Retina (tissue), 1 donor: ENCODE data around the gene LGALS9.
"Not testable (repeated sequence)": the region's sequence is repeated elsewhere in the genome, so short reads cannot be mapped to it uniquely, and the experiment has no call there.

ENCODE experiments used
- DNase-seq: peaks from one replicate; pipeline ENCODE4 v3.0.0-alpha.2; 2016

LGALS9 gene

GRCh38 chr17:27655525-27656111 lies 24.6 kb downstream of the LGALS9 start:
- DNase-seq: not testable (repeated sequence)

DNA sequence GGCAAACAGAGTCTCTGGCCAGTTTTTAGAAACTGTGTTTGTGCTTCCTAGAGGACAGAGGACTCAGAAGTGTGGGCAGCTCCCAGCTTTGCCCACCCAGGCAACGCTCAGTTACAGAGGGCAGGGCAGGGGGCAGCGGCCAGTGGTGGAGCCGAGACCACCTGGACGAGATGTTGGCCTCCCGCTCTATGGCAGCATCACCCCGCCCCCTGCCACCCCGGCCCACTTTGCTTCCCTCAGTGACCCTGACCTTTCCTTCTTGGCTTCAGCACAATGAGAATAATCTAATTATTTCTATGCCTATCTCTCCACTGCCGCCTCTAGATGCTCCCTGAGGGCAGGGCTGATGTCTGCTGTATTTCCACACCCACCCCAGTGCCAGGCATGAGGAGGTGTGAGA lies 25.6 kb downstream of the LGALS9 start:
- DNase-seq: not testable (repeated sequence)

DNA sequence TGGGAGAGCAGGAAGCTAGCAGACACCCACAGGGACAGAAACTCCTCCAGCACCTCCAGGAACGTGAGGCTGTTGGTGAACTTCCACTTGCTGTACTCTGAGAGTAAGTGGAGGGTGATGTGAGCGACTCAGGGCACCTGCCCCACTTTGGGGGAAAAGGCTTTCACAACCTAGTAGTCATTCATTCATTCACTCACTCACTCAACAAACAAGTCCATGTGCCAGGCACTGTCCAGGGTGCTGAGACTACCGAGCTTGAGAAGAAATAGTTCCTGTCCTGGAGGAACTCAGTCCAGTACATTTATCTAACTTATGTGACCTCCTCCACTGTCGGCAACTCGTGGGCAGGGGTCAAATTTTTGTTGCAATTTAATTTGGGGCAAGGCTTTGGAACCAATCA lies 26.6 kb downstream of the LGALS9 start:
- no peak for DNase-seq

DNA sequence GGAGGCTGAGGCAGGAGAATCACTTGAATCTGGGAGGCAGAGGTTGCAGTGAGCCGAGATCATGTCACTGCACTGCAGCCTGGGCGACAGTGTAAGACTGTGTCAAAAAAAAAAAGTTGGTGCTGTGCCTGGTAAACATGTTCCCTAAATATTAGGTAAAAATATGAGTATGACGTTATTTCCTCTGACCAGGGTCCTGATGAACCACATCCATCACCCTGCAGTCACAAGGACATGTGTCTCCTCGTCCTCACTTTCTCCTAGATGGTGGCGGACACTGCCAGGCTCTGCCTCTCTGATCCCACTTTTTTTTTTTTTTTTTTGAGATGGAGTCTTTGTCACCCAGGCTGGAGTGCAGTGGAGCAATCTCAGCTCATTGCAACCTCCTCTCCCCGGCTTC lies 28.7 kb downstream of the LGALS9 start:
- DNase-seq: no peak

DNA sequence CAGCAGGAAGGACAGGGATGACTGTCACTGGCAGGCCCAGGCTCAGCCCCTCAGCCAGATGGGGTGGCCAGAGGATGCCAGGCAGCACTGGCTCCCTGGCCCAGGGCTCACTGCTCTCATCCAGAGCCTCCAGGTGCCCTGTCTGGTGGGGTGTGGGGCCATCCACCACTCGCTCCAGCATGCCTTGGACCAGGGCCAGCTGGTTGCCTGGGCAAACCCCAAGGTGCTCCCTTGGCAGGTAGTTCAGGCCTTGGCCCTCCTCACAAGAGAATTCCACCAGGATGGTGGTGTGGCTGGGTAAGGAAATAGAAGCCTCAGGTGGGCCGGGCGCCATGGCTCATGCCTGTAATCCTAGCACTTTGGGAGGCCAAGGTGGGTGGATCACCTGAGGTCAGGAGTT lies 29.4 kb downstream of the LGALS9 start:
- no peak for DNase-seq

DNA sequence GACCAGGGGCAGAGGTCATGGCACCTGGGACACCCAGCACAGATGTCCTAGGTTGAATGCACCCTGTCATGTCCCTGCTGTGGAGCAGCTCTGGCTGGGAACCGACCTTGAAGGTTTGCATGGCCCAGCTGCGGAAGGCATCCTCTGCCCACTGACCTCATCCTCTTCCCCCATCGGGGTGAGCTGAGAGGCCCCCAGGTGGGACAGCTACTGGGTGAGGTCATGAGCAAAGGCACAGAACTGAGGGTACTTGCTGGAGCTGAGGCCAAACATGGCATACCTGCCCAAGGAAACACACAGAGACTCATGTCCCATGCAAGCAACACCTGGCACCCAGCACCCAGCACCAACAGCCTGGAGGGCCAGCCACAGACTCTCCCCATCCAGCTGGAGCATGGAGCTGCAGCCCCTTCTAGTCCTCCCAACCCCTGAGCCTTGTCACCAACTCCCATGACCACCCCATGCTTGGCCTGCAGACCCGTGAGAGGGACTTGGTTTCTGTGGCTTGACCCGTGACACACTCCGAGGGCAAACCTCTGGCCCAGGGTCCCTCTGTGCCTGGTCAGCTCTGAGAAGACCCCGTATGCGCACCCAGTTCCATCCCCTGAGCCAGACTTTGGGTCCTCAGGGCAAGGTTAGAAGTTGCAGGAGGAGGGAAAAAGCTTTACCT lies 33.1 kb downstream of the LGALS9 start:
- no peak for DNase-seq

DNA sequence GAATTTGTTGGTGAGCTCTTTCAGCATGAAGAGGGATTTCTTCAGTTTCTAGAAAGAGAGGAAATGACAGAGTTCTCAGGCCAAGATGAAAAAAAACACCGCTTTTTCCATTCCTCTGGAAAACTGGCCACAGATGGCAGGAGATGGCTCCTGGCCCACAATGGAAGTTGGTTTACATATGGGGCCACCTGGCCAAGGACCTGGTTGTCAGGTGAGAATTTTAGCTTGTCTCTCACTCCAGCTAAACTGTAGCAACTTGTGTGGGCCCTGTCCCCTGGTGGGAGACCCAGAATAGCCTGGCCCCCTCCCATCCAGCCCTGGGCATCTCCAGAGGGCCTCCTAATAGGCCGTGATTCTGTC lies 33.6 kb downstream of the LGALS9 start:
- DNase-seq: no peak

- DNase-seq: no peak
Measured at GRCh38 chr17:27665549-27665948, 34.6 kb downstream of the LGALS9 start.

GRCh38 chr17:27666270-27666669 lies 35.3 kb downstream of the LGALS9 start:
- DNase-seq: not testable (repeated sequence)

DNA sequence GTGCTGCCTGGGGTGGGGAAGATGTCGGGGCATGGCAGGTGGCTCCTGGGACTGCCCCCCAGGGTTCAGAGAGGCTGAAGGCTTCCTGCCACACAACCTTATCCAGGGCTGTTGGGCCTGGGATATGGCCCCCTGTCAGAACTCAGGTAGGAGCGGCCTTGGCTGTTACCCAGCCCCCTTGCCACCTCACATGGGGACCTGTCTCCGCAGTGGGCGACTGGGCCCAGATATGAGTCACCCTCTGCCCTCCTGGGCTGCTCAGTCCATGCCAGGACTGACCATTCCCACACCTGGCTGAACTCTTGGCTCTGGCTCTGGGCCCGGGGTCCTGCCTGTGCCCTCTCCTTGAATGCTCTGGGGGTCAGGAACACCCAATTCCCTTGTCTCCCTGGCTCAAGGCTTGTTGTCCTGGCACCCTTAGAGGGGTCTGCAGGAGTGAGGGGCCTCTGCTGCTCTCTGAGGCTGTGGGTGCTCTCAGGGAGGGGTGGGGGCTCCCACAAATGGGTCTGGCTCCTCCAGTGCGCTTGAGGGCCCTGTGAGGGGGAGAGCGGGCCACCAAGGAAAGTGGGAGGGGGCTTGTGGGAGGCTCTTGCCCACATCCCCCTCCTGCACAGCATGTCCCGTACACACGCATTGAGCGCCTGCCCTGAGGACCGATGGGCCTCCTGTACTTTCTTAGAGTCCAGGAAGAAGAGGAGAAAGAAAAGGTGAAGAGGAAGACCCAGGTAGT lies 36.0 kb downstream of the LGALS9 start:
- DNase-seq: no peak

DNA sequence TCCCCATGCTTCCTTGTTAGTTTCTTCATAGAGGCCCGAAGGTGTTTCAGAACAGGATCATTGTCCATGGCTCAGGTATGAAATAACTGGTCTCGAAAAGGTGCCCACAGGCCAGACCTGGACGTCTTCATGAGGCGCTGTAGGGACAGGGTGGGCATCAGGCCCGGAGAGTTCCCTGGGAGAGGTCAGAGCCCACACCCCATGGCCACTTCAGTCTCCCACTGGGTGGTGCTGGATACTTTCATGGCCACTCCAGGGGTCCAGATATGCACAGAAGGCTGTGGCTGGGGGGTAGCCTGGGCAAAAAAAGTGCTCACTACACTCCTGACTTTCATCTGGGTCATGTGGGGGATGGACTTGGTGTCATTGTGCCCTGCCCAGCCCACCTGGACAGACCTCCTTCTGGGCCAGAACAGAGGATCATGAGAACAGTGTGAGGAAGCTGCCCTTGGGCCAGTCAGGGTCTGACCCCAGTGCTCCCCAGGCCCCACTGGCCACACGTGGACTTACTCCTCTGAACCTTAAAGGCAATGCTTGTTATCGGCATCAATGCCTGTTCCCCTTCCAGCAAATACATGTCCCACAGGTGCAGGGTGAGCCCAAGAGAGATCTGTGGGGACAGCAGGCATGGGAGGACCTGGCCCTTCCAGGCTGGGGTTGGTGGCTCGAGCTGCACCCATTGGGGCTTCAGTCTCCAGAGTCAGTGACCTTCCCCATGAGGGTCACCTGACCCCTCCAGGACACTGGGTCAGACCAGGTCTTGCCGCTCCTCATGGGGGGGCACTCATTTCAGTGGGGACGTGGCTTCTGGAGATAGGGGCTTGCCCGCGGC lies 36.9 kb downstream of the LGALS9 start:
- DNase-seq: no peak

GRCh38 chr17:27668488-27668823 lies 37.5 kb downstream of the LGALS9 start:
- DNase-seq: no peak

GRCh38 chr17:27669136-27669535 lies 38.1 kb downstream of the LGALS9 start:
- DNase-seq: no peak

- no peak for DNase-seq
Measured at GRCh38 chr17:27669850-27670249, 38.9 kb downstream of the LGALS9 start.

- DNase-seq: no peak
Measured at GRCh38 chr17:27670791-27671590, 40.0 kb downstream of the LGALS9 start.

- DNase-seq: no peak
Measured at GRCh38 chr17:27671591-27671910, 40.6 kb downstream of the LGALS9 start.

- not testable (repeated sequence) for DNase-seq
Measured at GRCh38 chr17:27671977-27672480, 41.0 kb downstream of the LGALS9 start.

DNA sequence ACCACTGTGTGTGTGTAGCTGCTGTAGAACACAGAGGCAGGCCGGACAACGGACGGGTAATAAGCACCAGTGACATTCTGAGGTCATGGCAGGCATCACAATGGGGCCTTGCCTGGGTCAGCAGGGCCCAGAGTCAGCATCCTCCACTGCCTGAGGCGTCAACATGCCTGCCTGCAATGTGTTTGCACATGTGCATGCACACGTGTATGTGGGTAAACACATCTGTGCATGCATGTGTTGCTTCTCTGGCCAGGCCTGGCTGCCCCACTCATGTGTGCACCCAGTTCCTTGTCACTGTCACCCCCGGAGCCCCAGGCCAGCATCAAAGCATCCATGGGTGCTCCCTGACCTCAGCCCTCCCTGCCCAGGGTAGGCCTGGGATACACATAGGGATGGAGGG lies 43.3 kb downstream of the LGALS9 start:
- no peak for DNase-seq

DNA sequence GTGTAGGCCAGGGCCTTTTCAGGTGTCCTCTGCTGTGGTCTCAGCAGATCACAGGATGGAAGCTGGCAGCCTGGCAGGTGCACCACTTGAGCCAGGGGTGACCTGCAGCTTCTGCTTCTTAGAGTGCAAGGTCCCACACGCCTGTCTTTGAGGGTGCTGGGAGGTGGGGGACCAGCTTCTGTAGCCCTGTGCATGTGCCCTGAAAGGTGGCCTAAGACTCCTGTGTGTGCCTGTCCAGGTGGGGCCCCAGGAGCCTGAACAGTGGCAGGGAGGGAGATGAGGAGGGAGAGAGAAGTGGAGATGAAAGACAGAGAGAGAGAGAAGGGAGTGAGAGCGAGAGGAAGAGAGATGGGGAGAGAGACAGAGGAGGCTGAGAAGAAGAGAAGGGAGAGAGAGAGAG lies 46.2 kb downstream of the LGALS9 start:
- DNase-seq: no peak

DNA sequence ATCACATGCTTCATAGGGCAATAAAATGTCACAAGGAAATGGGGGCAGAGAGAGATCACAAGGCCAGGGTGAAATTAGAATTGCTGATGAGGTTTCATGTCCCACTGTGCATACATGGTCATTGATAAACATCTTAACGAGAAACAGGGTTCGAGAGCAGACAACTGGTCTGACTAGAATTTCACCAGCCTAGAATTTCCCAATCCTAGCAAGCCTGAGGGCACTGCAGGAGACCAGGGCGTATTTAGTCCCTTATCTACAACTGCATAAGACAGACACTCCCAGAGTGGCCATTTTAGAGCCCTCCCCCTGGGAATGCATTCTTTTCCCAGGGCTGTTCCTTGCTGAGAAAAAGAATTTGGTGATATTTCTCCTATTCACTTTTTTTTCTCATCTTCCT lies 55.3 kb downstream of the LGALS9 start:
- not testable (repeated sequence) for DNase-seq

DNA sequence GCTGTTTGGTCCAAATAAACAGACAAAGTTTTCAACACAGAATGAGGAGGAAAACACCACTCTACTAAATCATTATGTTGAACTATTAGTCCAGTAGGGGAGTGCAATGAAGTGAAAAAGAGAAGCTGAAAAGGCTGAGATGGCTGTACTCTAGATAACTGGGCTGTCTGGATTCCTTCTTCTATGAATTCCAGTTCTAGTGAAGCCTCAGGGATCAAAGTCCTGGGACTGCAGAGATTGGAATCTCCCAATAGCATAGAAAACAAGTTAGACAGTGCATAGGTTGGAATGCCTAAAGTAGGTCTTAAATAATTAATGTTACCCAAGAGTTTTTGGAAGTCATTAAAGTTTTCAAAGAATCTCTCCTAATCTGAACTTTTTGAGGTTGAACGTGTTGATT lies 59.9 kb downstream of the LGALS9 start:
- DNase-seq: no peak

DNA sequence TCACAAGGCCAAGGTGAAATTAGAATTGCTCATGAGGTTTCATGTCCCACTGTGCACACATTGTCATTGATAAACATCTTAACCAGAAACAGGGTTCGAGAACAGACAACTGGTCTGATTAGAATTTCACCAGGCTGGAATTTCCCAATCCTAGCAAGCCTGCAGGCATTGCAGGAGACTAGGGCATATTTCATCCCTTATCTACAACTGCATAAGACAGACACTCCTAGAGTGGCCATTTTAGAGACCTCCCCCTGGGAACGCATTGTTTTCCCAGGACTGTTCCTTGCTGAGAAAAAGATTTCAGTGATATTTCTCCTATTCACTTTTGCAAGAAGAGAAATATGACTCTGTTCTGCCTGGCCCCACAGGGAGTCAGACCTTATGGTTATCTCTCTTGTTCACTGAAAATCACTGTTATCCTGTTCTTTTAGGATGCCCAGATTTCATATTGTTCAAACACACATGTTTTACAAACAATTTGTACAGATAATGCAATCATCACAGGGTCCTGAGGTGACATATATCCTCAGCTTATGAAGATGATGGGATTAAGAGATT lies 64.3 kb downstream of the LGALS9 start:
- DNase-seq: not testable (repeated sequence)
